GM18517 (cell line): ENCODE data around the gene SRP68.

Experiments used
- ATAC-seq: cut with Tn5 transposase; IDR thresholded peaks from one replicate; pipeline ENCODE4 v1.9.1; 2021; ENCODE audit warnings: mild to moderate bottlenecking, moderate library complexity; ENCODE audit not compliant: unreplicated experiment

The SRP68 gene

DNA sequence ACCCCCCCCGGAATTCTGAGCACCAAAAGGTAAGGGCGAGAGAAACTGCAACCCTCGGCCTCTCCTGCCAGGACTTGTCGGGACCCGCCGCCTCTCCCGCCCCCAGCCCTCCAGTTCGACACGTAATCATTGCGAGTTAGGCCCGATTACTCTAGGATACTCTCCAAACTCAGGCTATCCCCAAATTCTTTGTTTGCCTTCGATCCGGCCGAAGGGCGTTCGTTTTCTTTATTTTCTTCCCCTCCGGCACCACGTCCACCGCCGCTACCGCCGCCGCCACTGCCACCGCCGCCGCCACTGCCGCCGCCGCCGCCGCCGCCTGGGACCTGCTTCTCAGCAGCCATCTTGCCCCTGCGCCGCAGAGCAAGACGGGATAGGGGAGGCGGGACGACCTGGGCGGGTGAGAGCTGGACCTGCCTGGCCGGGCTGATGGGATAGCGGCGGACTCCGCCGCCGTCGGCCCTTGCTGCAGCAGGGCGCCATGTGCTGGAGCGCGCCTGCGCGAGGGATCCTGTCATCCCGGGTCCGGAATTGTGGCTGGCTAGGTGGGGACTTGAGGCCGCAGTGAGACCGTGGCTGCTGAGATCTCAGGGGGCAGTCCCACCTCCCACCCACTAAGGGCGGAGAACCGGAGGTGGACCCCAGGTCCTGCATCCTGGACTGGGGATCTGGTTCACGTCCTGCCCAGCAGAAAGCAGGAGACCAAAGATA, at the start of gene SRP68:
Gene SRP68 (minus strand): TSS at position 370 of the 711 bp plus-strand sequence. CDS start 26 bp downstream, at position 344.
- ATAC-seq, result peak; percentile 58

DNA sequence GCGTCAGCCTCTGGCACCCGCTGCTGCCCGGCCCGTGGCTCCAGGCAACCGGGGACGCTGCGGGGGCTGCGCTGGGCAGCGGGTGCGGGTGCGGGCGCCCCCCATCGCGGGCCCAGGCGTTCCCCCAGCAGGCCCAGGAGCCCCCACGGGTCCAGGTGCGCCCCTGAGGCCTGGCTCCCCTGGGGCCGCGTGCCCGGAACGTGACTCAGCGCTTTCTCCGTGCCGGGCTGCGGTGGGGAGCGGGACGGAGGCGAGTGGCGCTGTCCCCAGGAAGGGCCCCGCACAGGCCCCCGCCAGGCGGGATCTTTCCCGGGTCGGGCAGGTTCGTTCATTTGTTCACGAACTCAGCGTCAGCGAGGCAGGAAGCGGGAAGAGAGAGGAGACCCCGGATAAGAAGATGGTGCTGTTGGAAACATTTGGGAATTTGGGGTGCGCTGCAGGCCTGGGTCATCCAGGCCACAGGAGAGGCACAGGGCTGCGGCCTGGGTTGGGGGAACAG, 49.7 kb upstream of the SRP68 start:
- ATAC-seq, result no peak

DNA sequence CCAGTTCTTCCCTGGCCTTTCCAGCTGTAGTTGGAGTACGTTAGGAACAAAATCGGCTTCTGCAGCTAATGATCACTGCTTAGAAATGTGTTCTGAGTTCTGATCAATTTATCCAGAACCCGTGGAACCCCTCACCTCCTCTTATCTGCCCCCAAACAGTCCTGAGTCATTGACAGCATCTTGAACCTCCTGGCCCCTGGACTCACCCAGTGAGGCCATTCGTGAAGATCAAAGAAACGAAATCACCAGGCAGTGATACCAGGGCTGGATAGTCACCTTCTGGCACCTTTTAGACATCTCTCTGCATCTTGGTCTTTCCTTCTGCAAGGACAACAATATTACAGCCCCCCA, 48.3 kb upstream of the SRP68 start:
- ATAC-seq, result no peak

DNA sequence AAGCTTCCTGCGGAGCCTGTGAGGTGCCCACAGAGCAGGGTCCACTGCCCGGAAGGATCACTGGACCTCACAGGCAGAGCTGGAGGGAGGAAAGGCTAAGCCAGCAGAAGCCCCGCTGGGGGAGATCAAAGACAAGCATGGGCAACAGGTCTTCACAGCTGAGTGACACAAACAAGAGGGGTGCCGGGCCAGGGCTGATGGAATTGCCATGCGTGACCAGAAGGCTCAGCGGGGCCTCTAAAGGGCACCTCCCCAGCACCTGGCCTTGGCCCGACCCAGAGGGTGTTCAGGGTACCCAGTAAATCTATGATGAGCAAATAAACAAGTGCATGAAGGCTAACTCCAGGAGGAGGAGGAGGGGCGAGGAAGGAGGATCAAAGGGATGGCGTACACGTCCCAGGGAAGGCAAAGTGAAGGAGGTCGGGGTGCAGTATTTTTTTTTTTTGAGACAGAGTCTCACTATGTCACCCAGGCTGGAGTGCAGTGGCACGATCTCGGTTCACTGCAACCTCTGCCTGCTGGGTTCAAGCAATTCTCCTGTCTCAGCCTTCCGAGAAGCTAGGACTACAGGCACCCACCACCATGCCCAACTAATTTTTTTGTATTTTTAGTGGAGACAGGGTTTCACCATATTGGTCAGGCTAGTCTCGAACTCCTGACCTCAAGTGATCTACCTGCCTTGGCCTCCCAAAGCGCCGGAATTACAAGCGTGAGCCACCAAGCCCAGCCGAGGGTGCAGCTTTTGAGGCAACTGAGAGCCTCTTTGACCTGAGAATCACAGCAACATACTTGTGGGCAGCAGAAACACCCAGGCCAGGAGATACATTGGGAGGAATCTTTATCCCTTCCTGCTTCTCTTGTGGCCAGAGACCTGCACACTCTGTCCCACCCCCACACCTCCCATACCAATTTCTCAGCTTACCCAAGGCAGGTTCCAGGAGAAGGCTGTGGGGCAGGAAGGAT, 47.4 kb upstream of the SRP68 start:
- no peak for ATAC-seq

DNA sequence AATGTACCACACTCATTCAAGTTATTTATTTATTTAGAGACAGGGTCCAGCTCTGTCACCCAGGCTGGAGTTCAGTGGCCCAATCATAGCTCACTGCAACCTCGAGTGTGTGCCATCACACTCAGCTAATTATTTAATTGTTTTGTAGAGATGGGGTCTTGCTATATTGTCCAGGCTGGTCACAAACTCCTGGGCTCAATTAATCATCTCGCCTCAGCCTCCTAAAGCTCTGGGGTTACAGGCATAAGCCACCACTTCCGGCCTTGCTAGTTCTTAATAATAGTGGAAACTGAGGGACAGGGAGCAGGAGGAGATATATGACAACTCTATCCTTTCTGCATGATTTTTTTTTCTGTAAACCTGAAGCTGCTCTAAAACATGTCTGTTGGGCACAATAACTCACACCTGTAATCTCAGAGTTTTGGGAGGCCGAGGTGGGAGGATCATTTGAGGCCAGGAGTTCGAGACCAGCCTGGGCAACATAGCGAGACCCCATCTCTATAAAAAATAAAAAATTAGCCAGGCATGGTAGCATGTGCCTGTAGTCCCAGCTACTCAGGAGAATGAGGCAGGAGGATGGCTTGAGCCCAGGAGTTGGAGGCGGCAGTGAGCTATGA, 42.9 kb upstream of the SRP68 start:
- ATAC-seq, result no peak

DNA sequence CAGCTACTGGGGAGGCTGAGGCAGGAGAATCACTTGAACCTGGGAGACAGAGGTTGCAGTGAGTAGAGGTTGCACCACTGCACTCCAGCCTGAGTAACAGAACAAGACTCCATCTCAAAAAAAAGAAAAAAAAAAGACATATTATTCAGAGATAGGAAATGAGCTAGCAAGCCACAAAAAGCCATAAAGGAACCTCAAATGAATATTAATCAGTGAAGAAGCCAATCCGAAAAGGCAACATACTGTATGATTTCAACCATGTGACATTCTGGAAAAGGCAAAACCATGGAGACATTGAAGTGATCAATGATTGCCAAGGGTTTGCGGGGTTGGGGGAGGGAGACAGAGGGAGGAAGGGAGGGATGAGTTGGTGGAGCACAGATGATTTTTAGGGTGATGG, 39.6 kb upstream of the SRP68 start:
- no peak for ATAC-seq

DNA sequence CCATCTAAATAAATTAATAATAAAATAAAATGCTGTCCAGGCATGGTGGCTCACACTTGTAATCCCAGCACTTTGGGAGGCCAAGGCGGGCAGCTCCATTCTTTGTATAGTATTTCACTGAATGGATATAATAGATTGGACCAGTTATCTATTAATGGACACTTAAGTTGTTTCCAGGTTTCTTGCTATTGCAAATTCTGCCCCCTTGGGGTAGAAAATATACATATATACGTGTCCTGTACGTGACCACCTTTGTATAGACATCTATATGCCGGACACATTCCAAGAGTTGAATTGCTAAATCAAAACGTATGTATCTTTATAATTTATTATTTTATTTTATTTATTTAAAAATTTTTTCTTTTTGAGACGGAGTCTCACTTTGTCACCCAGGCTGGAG, 35.2 kb upstream of the SRP68 start:
- ATAC-seq, result no peak

DNA sequence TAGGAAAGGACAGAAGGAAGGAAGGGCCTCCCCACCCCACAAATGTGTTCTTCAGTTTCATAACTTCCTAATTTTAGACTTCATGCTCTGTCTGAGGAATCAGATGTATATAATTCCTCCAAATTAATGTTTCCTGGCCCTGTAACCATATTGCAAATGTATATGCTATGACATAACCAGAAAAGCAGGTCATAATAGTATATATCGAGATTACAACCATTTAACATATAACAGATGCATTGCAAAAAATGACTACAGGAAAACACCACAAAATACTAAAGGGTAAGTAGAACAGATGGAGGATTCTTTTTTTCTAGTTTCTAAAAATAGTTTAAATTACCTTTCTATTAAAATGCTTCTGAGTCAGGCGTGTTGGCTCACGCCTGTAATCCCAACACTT, 34.4 kb upstream of the SRP68 start:
- no peak for ATAC-seq

DNA sequence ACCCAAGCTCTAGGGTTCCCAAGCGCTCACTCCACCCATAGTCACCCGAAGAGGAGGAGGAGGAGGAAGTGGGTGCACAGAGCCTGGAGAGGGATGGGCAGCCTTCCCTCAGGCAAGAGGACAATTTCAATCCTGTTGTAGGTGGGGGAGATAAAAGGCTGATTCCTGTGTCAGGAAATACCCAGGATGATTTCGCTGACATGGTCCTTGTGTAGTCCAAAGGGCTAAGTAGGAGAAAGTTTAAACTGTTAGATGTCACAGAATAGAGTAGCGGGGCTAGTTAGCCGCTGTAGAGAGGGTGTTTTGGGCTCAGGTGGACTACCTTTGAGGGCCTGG, 32.5 kb upstream of the SRP68 start:
- no peak for ATAC-seq

DNA sequence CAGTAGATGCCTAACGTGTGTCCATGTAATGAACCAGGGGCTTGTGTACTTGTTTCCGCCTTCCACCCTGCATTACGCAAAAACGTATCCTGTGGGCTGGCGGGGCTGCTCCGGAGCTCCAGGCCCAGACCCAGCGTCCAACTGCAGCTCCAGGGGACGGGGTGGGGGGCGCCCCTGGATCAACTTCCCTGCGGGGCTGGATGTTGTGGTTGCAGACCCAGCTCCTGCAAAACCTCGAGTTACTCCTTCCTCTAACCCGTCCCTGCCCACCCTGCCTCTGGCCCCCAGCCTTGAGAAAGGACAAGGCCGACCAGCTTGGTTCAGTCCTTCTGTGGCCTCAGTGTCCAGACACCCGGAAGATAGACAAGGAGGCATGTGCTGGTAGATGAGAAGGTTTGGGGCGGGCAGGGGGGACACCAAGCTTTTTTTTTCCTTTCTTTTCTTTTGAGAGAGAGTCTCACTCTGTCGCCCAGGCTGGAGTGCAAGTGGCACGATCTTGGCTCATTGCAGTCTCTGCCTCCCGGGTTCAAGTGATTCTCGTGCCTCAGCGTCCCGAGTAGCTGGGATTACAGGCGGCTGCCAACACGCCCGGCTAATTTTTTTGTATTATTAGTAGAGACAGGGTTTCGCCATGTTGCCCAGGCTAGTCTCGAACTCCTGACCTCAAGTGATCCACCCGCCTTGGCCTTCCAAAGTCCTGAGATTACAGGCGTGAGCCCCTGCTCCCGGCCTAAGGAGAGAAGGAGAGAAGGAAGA, 32.0 kb upstream of the SRP68 start:
- no peak for ATAC-seq

DNA sequence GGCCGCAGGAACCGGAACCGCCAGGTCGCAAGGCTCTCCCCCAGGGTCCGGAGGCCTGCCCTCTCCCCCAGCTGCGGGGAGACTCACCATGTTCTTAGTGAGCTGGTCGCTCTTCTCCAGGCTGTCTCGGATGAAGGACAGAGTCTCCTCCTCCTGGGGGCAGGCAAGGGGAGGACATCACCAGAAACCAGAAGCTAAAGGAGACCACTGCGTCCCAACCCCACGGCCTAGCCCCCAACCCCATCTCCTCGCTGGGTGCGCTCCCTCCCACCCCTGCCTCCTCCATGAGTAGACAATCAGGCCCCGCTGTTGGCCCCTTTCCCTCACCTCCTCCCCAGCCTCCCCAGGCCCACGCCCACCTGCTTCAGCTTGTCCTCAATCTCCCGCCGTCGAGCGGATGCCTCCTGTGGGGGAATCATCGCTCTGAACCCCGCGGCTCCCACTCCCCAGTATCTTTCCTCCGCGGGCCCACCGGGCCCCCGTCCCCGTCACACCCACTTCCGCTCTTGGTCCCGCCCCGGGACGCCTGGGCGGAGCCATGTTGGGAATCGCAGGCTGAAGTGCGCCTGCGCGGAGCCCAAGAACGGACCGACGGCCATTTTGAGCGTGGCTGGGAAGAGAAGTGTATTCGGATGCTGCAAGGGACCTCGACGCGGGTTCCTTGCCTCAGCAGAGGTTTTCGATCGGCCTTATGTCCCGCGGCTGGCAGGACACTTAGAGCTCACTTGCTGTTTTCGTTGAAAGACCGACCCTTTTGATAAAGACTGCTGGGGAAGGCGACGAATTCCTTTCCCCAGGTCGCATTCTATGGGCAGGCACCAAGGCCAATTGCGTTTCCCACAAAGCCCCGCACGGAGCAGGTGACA, 31.2 kb upstream of the SRP68 start, which contains the start of gene EXOC7:
Gene EXOC7 (minus strand): TSS at position 514 of the 866 bp plus-strand sequence. CDS start 95 bp downstream, at position 419.
- ATAC-seq, result no peak

DNA sequence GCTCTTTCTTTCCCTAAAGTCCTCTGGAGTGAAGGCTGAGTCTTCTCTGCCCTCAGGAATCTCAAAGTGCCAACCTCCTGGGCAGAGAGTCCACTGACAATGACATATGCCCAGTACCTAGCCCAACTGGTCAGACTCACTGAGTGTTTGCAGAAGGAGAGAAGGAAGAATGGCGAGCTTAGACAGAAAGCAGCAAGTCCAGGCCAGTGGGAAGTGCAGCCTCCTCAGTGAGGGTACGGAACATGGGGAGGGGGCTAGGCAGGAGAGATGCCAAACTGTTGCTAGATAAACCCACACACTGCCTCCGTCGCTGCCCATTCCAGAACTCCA, 30.6 kb upstream of the SRP68 start:
- ATAC-seq, result no peak

DNA sequence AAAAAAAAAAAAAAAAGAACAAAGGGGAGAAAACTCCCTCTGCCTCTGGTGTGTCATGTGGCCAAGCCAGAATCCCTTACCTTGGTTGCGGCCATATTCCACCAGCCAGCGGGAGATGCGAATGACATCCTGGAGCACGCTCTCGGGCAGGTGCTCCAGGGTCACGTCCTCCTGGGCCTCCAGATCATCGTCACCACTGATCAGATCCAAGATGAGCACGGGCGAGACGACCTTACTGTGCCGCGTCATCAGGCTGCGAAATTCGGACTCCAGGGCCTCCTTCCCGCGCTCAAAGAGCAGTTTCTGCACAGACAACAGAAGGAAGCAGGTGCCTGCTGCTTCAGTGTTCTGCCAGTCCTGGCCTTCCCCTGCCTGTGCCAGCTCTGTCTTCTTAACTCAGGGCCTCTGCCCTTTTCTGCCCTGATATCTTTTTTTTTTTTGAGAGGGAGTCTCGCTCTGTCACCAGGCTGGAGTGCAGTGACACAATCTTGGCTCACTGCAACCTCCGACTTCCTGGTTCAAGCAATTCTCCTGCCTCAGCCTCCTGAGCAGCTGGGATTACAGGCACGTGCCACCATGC, 25.5 kb upstream of the SRP68 start:
- ATAC-seq, result no peak

DNA sequence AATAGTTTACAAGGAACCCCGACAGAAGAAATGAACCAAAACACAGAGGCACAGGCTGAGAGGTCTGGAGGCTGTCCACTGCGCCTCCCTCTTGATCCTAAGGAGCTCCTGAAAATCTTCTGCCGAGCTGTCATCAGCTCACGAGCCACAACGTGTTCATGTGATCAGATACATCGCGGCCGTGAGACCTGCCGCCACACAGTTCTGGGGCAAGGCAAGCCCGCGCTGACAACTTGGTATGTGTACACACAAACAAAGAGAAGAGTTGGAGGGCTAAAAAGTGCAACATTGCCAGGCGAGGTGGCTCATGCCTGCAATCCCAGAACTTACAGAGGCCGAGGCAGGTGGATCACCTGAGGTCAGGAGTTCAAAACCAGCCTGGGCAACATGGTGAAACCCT, 23.6 kb upstream of the SRP68 start:
- no peak for ATAC-seq

DNA sequence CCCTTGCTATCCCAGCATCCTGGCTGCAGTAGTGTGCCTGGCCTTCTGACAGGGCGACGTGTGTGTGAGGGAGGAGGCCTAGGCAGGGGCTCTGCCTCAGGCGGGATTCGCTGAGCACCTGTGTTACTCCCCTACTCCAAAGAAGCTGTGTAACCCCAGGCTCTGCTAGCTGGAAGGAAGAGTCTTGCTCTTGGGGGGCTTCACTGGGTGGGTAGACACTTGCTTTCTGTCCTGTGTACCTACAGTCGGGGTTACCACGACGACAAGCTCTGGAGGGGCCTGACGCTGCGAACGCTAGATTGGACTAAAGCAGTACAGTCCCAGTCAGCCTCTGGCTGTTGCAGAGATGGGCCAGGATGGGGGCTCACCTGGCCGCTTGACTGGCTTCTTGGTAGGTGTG, 21.7 kb upstream of the SRP68 start:
- ATAC-seq, result no peak

DNA sequence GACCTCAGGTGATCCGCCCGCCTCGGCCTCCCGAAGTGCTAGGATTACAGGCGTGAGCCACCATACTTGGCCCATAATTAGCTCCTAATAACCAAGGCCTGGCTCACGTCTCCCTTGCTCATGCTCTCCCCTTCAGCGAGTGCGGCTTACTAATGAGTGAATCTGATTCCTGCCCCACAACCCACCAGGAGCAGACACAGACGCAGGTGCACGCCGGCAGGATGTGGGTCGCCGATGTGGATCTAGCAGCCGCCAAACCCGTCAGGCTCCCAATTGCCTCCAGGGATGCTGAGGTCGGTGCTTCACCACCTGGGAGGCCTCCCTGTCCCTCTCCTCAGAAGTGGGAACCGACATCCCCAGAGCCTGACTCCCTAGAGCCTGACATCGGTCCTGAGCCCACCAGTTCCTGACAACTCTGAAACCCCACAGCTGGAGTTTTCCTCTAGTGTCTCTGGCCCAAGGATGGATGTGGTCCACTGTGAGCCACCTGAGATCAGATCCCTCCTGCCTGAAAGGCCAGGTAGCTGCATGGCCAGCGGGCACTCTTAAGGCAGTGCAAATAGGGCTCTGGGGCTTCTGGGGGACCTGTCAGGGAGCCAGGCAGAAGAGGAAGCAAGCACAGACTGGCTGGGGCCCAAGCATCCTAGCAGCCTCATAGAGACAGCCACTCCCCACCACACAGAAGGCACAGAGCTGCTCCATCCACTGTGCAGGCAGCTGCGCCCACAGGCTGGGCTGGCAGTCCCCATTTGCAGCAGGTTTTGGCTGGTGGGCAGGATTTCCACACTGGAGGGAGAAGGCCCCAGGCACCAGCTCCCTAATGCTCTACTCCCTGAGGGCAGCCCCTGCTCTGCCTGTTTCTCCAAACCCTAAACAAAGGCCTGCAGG, 20.5 kb upstream of the SRP68 start:
- no peak for ATAC-seq

DNA sequence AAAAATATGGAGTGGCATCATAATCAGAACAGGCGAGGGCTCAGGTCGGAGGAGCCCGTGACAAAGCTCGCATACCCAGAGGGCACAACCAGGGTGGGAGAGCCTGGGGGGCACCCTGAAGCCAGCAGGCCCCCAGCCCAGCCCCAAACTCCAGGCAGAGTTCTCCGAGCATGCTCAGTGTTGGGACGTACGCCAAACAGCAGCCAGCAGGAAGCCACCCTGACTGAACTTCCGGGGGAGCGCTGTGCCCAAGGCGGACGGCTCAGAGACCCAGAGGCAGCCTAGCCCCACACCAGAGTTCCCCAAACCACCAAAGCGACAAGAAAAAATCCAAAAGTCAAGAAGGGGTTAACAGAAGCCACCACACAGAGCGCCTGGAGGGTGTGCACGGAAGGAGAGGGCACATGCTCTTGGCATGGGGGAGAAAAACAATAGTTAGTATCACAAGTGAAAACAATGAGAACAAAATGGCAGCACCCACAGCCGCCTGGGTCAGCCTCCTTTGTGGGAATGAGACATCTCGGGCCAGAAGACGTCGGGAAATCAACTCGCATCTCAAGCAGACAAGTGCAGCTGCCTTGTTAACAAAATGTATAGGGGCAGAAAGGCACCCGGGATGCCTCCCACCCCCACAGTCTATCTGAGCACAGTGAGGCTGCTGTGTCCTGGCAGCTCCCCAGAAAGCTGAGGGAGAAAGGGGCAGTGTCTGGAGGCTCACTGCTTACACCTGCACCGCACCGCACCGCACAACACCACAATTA, 19.4 kb upstream of the SRP68 start:
- no peak for ATAC-seq

DNA sequence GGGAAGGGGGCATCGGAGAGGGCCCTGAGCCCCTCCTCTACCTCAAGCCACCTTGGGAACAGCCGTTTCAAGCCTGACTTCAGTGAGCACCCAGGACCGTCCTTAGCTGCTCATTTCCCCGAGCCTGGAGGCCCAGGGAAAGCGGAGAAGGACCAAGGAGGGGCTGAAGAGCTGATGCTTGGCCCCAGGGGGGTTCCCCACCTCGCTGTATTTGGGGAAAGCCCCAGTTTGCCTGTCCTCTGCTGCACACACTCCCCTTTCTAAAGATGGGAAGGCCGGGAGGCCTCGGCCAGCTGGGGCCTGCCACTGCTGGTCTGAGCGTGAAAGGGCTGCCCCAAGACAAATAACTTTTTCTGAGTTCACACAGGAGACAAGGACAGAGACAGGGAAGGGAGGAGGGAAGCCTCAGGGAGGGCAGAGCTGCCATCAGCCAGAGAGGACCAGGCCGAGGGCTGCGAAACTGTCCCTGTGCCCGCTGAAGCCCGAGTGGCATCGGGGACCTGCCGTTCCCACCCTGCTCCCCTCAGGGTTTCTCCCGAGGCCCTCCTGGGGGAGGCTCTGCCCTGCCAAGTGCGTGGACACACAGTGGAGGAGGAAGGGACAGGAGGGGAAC, 18.3 kb upstream of the SRP68 start:
- no peak for ATAC-seq
